PC-9 (cell line): Measurements from ENCODE around the gene CDKN2B-AS1.

Source experiments
- CTCF ChIP-seq: fragments of 200-600 bp; sonication (generic); conservative IDR thresholded peaks from 2 replicates; pipeline ENCODE4 v1.6.1; 2017; ENCODE audit warnings: mixed run types, antibody characterized with exemption, mild to moderate bottlenecking, moderate library complexity
- EZH2 ChIP-seq: fragments of 200-600 bp; sonication (generic); IDR thresholded peaks from 2 replicates; pipeline ENCODE4 v1.8.0; 2017; ENCODE audit warnings: antibody characterized with exemption, low read depth

DNA sequence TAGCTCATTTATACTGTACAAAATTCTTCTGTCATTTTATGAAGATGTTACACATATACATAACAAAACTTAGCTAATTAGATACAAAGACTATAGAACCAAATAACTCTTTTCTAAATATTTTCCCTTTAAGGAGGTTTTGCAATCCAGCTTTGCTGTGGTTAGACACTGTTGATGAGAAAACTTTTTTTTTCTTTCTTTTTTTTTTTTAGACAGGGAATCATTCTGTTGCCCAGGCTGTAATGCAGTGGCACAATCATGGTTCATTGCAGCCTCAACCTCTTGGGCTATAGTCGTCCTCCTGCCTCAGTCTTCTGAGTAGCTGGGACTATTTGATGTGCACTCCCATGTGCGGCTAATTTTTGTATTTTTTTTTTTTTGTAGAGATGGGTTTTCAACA is 53.0 kb downstream of the CDKN2B-AS1 start:
- TF ChIP-seq CTCF (no peak), EZH2 (no peak)
